Lung (tissue), 12 donors: ENCODE measurements around the gene GTF2IRD1. TPM values are rescaled to one million over a fixed set of nuclear protein-coding genes. Genes with fewer than 3 reads are reported as not detected.

Experiments
- ATAC-seq: fragments of 200-7000 bp; cut with Tn5 transposase; one replicate; pipeline ENCODE4 v1.9.1; 2020; ENCODE audit warnings: moderate number of reproducible peaks; ENCODE audit not compliant: insufficient read depth, low FRiP score
- DNase-seq, 3 donors: peaks; one replicate each; pipeline ENCODE4 v3.0.0-alpha.2; 2013 to 2017
- H3K27ac ChIP-seq, 2 donors: one replicate each; pipeline ENCODE4 v1.5.1; 2013; ENCODE audit warnings: mild to moderate bottlenecking in 2 of 2, moderate library complexity in 2 of 2, control low read depth in 1 of 2, inconsistent platforms in 1 of 2, low read depth in 1 of 2, low read length in 1 of 2
- H3K27me3 ChIP-seq, 3 donors: one replicate each; pipeline ENCODE4 v1.5.1; 2013; ENCODE audit warnings: low read length in 2 of 3; ENCODE audit not compliant: control insufficient read depth in 3 of 3, insufficient read depth in 3 of 3
- H3K36me3 ChIP-seq, 4 donors: one replicate each; pipeline ENCODE4 v1.5.1; 2013; ENCODE audit warnings: low read length in 4 of 4, mild to moderate bottlenecking in 1 of 4, moderate library complexity in 1 of 4; ENCODE audit not compliant: control insufficient read depth in 4 of 4, insufficient read depth in 4 of 4
- H3K4me1 ChIP-seq, 5 donors: one replicate each; pipeline ENCODE4 v1.5.1; 2013; ENCODE audit warnings: low read length in 5 of 5, mild to moderate bottlenecking in 2 of 5, moderate library complexity in 1 of 5; ENCODE audit not compliant: control insufficient read depth in 5 of 5, insufficient read depth in 5 of 5
- H3K4me3 ChIP-seq: one replicate; pipeline ENCODE4 v1.5.1; 2013; ENCODE audit warnings: mild to moderate bottlenecking, control low read depth, moderate library complexity
- H3K9ac ChIP-seq, 2 donors: one replicate each; pipeline ENCODE4 v1.5.1; 2013; ENCODE audit warnings: low read length in 2 of 2, control low read depth in 1 of 2; ENCODE audit not compliant: insufficient read depth in 1 of 2
- H3K9me3 ChIP-seq, 4 donors: one replicate each; pipeline ENCODE4 v1.5.1; 2013; ENCODE audit warnings: low read length in 3 of 4, mild to moderate bottlenecking in 1 of 4, moderate library complexity in 1 of 4; ENCODE audit not compliant: control insufficient read depth in 4 of 4, insufficient read depth in 3 of 4
- CTCF ChIP-seq: IDR thresholded peaks from 2 replicates; pipeline ENCODE4 v1.5.1; 2012; ENCODE audit warnings: mild to moderate bottlenecking; ENCODE audit errors: control extremely low read depth, extremely low read depth
- WGBS, 2 donors: extraction: QIAGEN DNeasy Blood & Tissue Kit; methylation state at CpG; one replicate each; pipeline ENCODE4 v1.1.7; 2013; 5-methylcytosine and 5-hydroxymethylcytosine counted together
- polyA plus RNA-seq, 2 donors: library from polyadenylated mRNA; stranded (reverse); fragments of 200-250 nt; gene quantifications; one replicate each; pipeline ENCODE4 v1.2.1, GENCODE V29; 2013
- total RNA-seq, 2 donors: library from RNA; depleted of rRNA in 1 of 2; stranded (reverse); fragments of >200 nt in 1 of 2; gene quantifications; one replicate each; pipeline ENCODE4 v1.2.1, GENCODE V29; 2014 to 2021
- donor health status: control.
- donor health status: control.
- donor health status: Bipolar disorder and iron deficiency.
- donor health status: healthy.
- donor health status: DM: yes; HTN: yes; CAD: no.

Gene GTF2IRD1
- total and polyA plus RNA-seq, 4 donors, result 9.3 to 24.1 (median 17.2) TPM

- peaks cover 0 to under 1% (median 0%) of the 10 kb centered on the region in 4 donors for H3K9me3 ChIP-seq
- peaks cover 2 to 5% (median 3%) of the 10 kb centered on the region in 4 donors for H3K36me3 ChIP-seq
- H3K27ac ChIP-seq, result peak overlapping the region in 1 of 2 donors; percentile 39
- no peak for ATAC-seq
- WGBS, 2 donors, result 85 to 91% methylated on average over 18 of the region's 18 CpGs
- TF ChIP-seq CTCF, result no peak
- peaks cover 0 to 20% (median 5%) of the 10 kb centered on the region in 5 donors for H3K4me1 ChIP-seq
- no peak overlapping the region for H3K4me3 ChIP-seq
- peak; percentile 34 to 60 (median 54) for DNase-seq
- no peak overlapping the region for H3K9ac ChIP-seq
- no peaks in the 10 kb centered on the region for H3K27me3 ChIP-seq
Observed at GRCh38 chr7:74586258-74587175, 132.8 kb downstream of the GTF2IRD1 start.

- no peak for TF ChIP-seq CTCF
- ATAC-seq (peak; percentile 81), DNase-seq (peak; percentile 94 to 97 (median 95))
- no peaks in the 10 kb centered on the region for H3K27me3 ChIP-seq
- H3K4me3 ChIP-seq, result no peak overlapping the region
- peaks cover 2 to 5% (median 3%) of the 10 kb centered on the region in 4 donors for H3K36me3 ChIP-seq
- H3K27ac ChIP-seq, result peak overlapping the region in 1 of 2 donors; percentile 62
- 32 to 37% methylated on average over 13 of the region's 13 CpGs for WGBS, 2 donors
- no peak overlapping the region for H3K9ac ChIP-seq
- H3K9me3 ChIP-seq, result no peaks in the 10 kb centered on the region
- peaks cover 0 to 20% (median 5%) of the 10 kb centered on the region in 5 donors for H3K4me1 ChIP-seq
Observed at GRCh38 chr7:74587435-74588126, 133.9 kb downstream of the GTF2IRD1 start.

GRCh38 chr7:74590813-74591212, 137.1 kb downstream of the GTF2IRD1 start:
- no peak overlapping the region for H3K4me3 ChIP-seq
- H3K27me3 ChIP-seq, result no peaks in the 10 kb centered on the region
- no peak for DNase-seq
- 95 to 96% methylated on average over 16 of the region's 16 CpGs for WGBS, 2 donors
- H3K27ac ChIP-seq, result no peak overlapping the region
- ATAC-seq, result no peak
- H3K36me3 ChIP-seq, result peaks cover 2 to 9% (median 4%) of the 10 kb centered on the region in 4 donors
- no peak for TF ChIP-seq CTCF
- H3K4me1 ChIP-seq, result peaks cover 0 to 20% (median 5%) of the 10 kb centered on the region in 5 donors
- no peak overlapping the region for H3K9ac ChIP-seq
- H3K9me3 ChIP-seq, result no peaks in the 10 kb centered on the region
